Measurements from ENCODE around the gene WBP1L. TPM values are rescaled to one million over a fixed set of nuclear protein-coding genes. Genes with fewer than 3 reads are reported as not detected.

The WBP1L gene
- total RNA-seq, 1 donor from 2014 or later: 29.6 TPM

GRCh38 chr10:102761981-102762380 is 18.2 kb downstream of the WBP1L start:
- DNase-seq: no peak
- H3K9me3 Mint-ChIP-seq (ENCODE audit: unreplicated experiment): peaks cover 1% of the 10 kb centered on the region
- TF ChIP-seq CTCF (IDR thresholded peaks at IDR 0.05; ENCODE audit: partially characterized antibody, unreplicated experiment): no peak
- H3K4me3 Mint-ChIP-seq (ENCODE audit: unreplicated experiment): no peak overlapping the region
- H3K27me3 Mint-ChIP-seq (ENCODE audit: unreplicated experiment): no peaks in the 10 kb centered on the region
- no peak overlapping the region for H3K27ac Mint-ChIP-seq (ENCODE audit: unreplicated experiment)
- no peaks in the 10 kb centered on the region for H3K4me1 Mint-ChIP-seq (ENCODE audit: low read depth, unreplicated experiment)
- H3K36me3 Mint-ChIP-seq (ENCODE audit: unreplicated experiment): no peaks in the 10 kb centered on the region

GRCh38 chr10:102762401-102763015 is 18.8 kb downstream of the WBP1L start:
- H3K27me3 Mint-ChIP-seq (ENCODE audit: unreplicated experiment): no peaks in the 10 kb centered on the region
- no peak overlapping the region for H3K27ac Mint-ChIP-seq (ENCODE audit: unreplicated experiment)
- TF ChIP-seq CTCF (IDR thresholded peaks at IDR 0.05; ENCODE audit: partially characterized antibody, unreplicated experiment): no peak
- DNase-seq: no peak
- H3K9me3 Mint-ChIP-seq (ENCODE audit: unreplicated experiment): peaks cover 1% of the 10 kb centered on the region
- H3K4me3 Mint-ChIP-seq (ENCODE audit: unreplicated experiment): no peak overlapping the region
- no peaks in the 10 kb centered on the region for H3K4me1 Mint-ChIP-seq (ENCODE audit: low read depth, unreplicated experiment)
- H3K36me3 Mint-ChIP-seq (ENCODE audit: unreplicated experiment): no peaks in the 10 kb centered on the region

GRCh38 chr10:102763037-102763607 is 19.4 kb downstream of the WBP1L start:
- Mint-ChIP-seq H3K9me3 (ENCODE audit: unreplicated experiment) (peaks cover 1% of the 10 kb centered on the region), H3K27ac (ENCODE audit: unreplicated experiment) (no peak overlapping the region), H3K4me3 (ENCODE audit: unreplicated experiment) (no peak overlapping the region), H3K36me3 (ENCODE audit: unreplicated experiment) (no peaks in the 10 kb centered on the region), H3K27me3 (ENCODE audit: unreplicated experiment) (no peaks in the 10 kb centered on the region), H3K4me1 (ENCODE audit: low read depth, unreplicated experiment) (no peaks in the 10 kb centered on the region)
- no peak for DNase-seq
- no peak for TF ChIP-seq CTCF (IDR thresholded peaks at IDR 0.05; ENCODE audit: partially characterized antibody, unreplicated experiment)

GRCh38 chr10:102764470-102765161 is 20.9 kb downstream of the WBP1L start:
- Mint-ChIP-seq H3K9me3 (ENCODE audit: unreplicated experiment) (peaks cover 1% of the 10 kb centered on the region), H3K36me3 (ENCODE audit: unreplicated experiment) (no peaks in the 10 kb centered on the region), H3K27ac (ENCODE audit: unreplicated experiment) (no peak overlapping the region), H3K4me1 (ENCODE audit: low read depth, unreplicated experiment) (no peaks in the 10 kb centered on the region), H3K27me3 (ENCODE audit: unreplicated experiment) (no peaks in the 10 kb centered on the region), H3K4me3 (ENCODE audit: unreplicated experiment) (no peak overlapping the region)
- no peak for DNase-seq
- no peak for TF ChIP-seq CTCF (IDR thresholded peaks at IDR 0.05; ENCODE audit: partially characterized antibody, unreplicated experiment)

- H3K4me1 Mint-ChIP-seq (ENCODE audit: low read depth, unreplicated experiment): no peaks in the 10 kb centered on the region
- no peaks in the 10 kb centered on the region for H3K36me3 Mint-ChIP-seq (ENCODE audit: unreplicated experiment)
- peaks cover 1% of the 10 kb centered on the region for H3K9me3 Mint-ChIP-seq (ENCODE audit: unreplicated experiment)
- TF ChIP-seq CTCF (IDR thresholded peaks at IDR 0.05; ENCODE audit: partially characterized antibody, unreplicated experiment): no peak
- no peak overlapping the region for H3K27ac Mint-ChIP-seq (ENCODE audit: unreplicated experiment)
- no peak overlapping the region for H3K4me3 Mint-ChIP-seq (ENCODE audit: unreplicated experiment)
- no peak for DNase-seq
- no peaks in the 10 kb centered on the region for H3K27me3 Mint-ChIP-seq (ENCODE audit: unreplicated experiment)
These were observed 21.6 kb downstream of the WBP1L start for GRCh38 chr10:102765336-102765735.

All from glutamatergic neuron (in vitro differentiated cells).